GF-D8 (cell line): ENCODE results near the gene ITGB8.

Source experiments
- DNase-seq: peaks from one replicate; lab custom pipeline; 2025; lab: John Stamatoyannopoulos, UW

ITGB8 gene

GRCh38 chr7:20383351-20383750 is 52.7 kb downstream of the ITGB8 start:
- DNase-seq: no peak

- no peak for DNase-seq
Observed at GRCh38 chr7:20385126-20385525, 54.4 kb downstream of the ITGB8 start.

GRCh38 chr7:20388084-20388483 is 57.4 kb downstream of the ITGB8 start:
- no peak for DNase-seq

GRCh38 chr7:20389192-20389591 is 58.5 kb downstream of the ITGB8 start:
- peak; percentile 13 for DNase-seq

- DNase-seq: no peak
Observed at GRCh38 chr7:20393021-20393610, 62.4 kb downstream of the ITGB8 start.

- DNase-seq: no peak
Observed at GRCh38 chr7:20393616-20394015, 62.9 kb downstream of the ITGB8 start.

GRCh38 chr7:20394284-20394683 is 63.6 kb downstream of the ITGB8 start:
- no peak for DNase-seq

- no peak for DNase-seq
Observed at GRCh38 chr7:20395104-20395503, 64.4 kb downstream of the ITGB8 start.

GRCh38 chr7:20395511-20395910 is 64.8 kb downstream of the ITGB8 start:
- DNase-seq: no peak

GRCh38 chr7:20399521-20399920 is 68.8 kb downstream of the ITGB8 start:
- DNase-seq: no peak

DNA sequence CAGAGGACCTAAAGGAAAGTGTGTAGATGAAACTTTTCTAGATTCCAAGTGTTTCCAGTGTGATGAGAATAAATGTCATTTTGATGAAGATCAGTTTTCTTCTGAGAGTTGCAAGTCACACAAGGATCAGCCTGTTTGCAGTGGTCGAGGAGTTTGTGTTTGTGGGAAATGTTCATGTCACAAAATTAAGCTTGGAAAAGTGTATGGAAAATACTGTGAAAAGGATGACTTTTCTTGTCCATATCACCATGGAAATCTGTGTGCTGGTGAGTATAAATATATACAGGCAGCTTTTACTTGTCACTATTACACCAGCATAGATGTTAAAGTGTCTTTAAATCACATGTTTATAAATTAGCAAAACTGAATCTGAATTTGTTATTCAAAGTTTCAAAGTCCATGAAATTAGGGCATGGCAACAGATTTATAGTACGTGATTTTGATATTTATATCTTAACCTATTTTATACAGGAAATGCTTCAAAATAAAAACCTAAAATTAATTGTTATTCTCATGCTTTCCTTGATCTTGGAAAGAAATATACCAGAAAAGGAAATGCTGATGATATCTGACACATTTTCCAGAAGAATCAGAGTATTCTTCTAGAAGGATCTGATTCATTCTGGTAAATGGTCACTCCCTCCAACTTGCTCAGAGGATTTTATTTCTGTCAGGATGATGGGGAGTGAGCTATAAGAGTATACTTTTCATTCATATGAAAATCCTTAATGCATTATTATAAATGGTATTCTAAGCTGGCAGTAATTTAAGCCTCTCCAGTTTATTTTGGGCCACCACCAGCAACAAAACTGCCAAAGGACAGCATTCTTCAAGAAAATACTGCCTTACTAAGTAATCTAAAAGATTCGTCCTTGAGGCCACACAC is 71.4 kb downstream of the ITGB8 start:
- DNase-seq: no peak

GRCh38 chr7:20402747-20403230 is 72.1 kb downstream of the ITGB8 start:
- no peak for DNase-seq

- DNase-seq: no peak
Observed at GRCh38 chr7:20403331-20403730, 72.6 kb downstream of the ITGB8 start.

DNA sequence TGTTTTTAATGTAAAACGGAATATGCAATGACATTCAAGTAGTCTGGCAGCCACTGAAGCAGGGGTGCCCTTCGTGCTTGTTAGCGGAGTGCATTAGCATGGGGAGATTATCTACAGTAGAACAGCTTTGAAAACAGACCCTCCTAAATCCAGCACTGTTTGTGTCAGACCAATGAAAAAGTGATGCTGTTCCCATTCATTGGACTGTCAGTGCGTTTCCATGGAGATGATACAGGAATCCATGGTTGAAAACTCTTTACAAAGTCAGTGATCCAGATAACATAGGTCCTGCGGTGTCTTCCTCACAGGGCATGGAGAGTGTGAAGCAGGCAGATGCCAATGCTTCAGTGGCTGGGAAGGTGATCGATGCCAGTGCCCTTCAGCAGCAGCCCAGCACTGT is 73.6 kb downstream of the ITGB8 start:
- DNase-seq: no peak

GRCh38 chr7:20407585-20408466 is 77.1 kb downstream of the ITGB8 start:
- DNase-seq: no peak

DNA sequence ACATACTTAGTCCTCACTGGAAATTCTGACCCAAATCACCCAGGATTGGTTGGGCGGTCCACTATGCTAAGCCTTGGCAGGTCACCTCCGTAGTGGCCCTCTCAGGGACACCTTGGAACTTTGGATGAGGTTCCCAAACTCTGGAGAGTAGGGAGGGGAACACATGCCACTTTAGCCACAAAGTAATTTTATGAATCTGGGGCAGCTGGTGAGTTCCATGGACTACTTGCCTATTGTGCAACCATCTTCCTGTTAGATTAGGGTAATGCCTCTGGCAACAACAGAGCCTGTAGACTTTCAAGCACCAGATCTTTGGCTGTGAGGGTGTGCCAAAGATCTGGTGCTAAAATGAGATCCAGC is 77.7 kb downstream of the ITGB8 start:
- DNase-seq: no peak

DNA sequence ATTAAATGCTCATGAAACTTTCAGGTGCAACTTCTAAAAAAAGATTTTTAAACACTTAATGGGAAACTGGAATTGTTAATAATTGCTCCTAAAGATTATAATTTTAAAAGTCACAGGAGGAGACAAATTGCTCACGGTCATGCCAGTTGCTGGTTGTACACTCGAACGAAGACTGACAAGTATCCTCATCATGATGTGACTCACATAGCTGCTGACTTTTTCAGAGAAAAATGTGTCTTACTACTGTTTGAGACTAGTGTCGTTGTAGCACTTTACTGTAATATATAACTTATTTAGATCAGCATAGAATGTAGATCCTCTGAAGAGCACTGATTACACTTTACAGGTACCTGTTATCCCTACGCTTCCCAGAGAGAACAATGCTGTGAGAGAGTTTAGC is 79.3 kb downstream of the ITGB8 start:
- no peak for DNase-seq

DNA sequence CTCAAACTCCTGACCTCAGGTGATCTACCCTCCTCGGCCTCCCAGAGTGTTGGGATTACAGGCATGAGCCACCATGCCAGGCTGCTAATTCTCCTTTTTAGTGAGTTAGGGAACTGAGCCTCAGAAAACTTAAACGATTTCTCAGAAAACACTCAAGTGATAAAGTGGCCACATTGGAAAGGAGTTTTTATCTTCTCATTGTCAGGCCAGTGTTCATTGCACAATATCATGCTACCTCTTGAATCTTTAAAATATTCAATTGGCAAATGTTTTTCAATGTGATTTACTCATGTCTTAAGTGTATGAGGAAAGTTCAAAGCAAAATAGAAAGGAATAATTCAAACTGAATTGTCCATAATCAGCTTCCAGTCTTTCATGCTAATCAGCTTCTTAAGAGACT is 80.7 kb downstream of the ITGB8 start:
- no peak for DNase-seq

DNA sequence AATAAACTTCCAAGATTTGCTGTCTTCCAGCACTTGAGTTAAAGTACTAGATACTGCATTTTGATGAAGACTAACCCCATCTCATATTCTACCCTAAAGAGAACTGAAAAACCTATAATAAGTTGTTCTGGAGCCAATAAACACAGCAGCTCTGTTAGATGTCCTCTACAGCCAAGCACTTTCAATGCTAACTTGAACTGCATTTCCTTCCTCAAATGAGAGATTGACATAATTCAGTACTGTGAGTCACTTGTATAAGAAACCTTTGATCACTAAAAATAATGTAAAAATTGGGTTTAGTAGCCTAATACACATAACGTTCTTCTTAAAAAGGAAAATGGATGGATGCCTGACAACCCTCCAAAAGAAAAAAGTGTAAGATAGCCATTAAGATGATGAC is 81.3 kb downstream of the ITGB8 start:
- DNase-seq: no peak

- DNase-seq: no peak
Observed at GRCh38 chr7:20417260-20417659, 86.6 kb downstream of the ITGB8 start.

- no peak for DNase-seq
Observed at GRCh38 chr7:20417675-20418382, 87.1 kb downstream of the ITGB8 start.

- no peak for DNase-seq
Observed at GRCh38 chr7:20424500-20424899, 93.8 kb downstream of the ITGB8 start.
